Testis (tissue), 2 donors: Measurements from ENCODE around the gene CELF2.

Experiments
- POLR2A ChIP-seq: fragments of 450-650 bp; IDR thresholded peaks from one replicate; pipeline ENCODE4 v1.6.1; 2017; ENCODE audit warnings: antibody characterized with exemption, mild to moderate bottlenecking, moderate library complexity
- TF ChIP-seq, protein P1 (sequence below), 3 experiments: fragments of 450-650 bp in 2 of 3; fragments of 200-600 bp in 1 of 3; sonication (generic) in 1 of 3; IDR thresholded peaks; one replicate each; pipeline ENCODE4 v1.5.1; 2016 to 2019; ENCODE audit warnings: antibody characterized with exemption in 3 of 3, mild to moderate bottlenecking in 2 of 3, moderate library complexity in 1 of 3

DNA sequence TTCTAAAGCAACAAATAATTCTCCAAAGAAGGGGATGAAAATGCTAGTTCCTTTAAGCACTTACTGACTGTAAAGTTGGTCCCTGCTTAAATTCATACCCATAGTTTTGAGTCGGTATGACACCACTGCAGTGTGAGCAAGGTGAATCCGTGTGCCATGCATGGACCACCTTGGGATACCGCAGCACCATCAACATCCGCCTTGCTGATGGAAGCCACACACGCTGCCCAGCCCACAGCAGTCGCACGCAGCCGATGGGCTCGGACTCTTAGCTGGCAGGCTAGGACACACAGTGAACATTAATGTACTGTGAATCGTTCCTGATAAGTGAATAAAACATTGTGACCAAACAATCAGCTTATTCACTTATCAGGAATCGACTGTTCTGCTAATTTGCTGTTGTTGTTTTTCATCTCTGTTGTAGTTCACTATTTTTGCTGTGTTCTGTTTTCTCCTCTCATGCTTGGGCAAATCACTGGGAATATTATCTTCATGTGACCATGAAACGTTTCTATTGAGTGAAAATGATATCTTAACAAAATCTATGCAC lies 318.3 kb downstream of the CELF2 start:
- TF ChIP-seq, protein P1, sequence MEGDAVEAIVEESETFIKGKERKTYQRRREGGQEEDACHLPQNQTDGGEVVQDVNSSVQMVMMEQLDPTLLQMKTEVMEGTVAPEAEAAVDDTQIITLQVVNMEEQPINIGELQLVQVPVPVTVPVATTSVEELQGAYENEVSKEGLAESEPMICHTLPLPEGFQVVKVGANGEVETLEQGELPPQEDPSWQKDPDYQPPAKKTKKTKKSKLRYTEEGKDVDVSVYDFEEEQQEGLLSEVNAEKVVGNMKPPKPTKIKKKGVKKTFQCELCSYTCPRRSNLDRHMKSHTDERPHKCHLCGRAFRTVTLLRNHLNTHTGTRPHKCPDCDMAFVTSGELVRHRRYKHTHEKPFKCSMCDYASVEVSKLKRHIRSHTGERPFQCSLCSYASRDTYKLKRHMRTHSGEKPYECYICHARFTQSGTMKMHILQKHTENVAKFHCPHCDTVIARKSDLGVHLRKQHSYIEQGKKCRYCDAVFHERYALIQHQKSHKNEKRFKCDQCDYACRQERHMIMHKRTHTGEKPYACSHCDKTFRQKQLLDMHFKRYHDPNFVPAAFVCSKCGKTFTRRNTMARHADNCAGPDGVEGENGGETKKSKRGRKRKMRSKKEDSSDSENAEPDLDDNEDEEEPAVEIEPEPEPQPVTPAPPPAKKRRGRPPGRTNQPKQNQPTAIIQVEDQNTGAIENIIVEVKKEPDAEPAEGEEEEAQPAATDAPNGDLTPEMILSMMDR (IDR thresholded peaks at IDR 0.05): no peak
- TF ChIP-seq POLR2A: no peak
